ENCODE results near the gene MYBPC3.

The MYBPC3 gene

GRCh38 chr11:47347137-47347536 is 5.4 kb downstream of the MYBPC3 start:
- Histone ChIP-seq H3K4me3 (no peak overlapping the region), H3K27ac (no peak overlapping the region)
- TF ChIP-seq CTCF (IDR thresholded peaks at IDR 0.05) = no peak
- DNase-seq (ENCODE audit: low spot score) = no peak

- Histone ChIP-seq H3K4me3 (no peak overlapping the region), H3K27ac (no peak overlapping the region)
- no peak for TF ChIP-seq CTCF (IDR thresholded peaks at IDR 0.05)
- DNase-seq (ENCODE audit: low spot score) = no peak
Measured at GRCh38 chr11:47345890-47346563, 6.5 kb downstream of the MYBPC3 start.

- DNase-seq (ENCODE audit: low spot score) = no peak
- Histone ChIP-seq H3K27ac (no peak overlapping the region), H3K4me3 (no peak overlapping the region)
- no peak for TF ChIP-seq CTCF (IDR thresholded peaks at IDR 0.05)
Measured at GRCh38 chr11:47342854-47343253, 9.6 kb downstream of the MYBPC3 start.

- TF ChIP-seq CTCF (IDR thresholded peaks at IDR 0.05) = no peak
- no peak overlapping the region for H3K4me3 ChIP-seq
- H3K27ac ChIP-seq = no peak overlapping the region
- DNase-seq (ENCODE audit: low spot score) = no peak
Measured at GRCh38 chr11:47342036-47342803, 10.3 kb downstream of the MYBPC3 start.

GRCh38 chr11:47340980-47341775 is 11.3 kb downstream of the MYBPC3 start:
- TF ChIP-seq CTCF (IDR thresholded peaks at IDR 0.05) = no peak
- Histone ChIP-seq H3K27ac (no peak overlapping the region), H3K4me3 (no peak overlapping the region)
- no peak for DNase-seq (ENCODE audit: low spot score)

GRCh38 chr11:47340010-47340409 is 12.5 kb downstream of the MYBPC3 start:
- no peak overlapping the region for H3K4me3 ChIP-seq
- no peak for DNase-seq (ENCODE audit: low spot score)
- TF ChIP-seq CTCF (IDR thresholded peaks at IDR 0.05) = no peak
- H3K27ac ChIP-seq = no peak overlapping the region
